C1 segment of cervical spinal cord (tissue), 14 donors: ENCODE data around the gene RNF138.
"Not testable (repeated sequence)": the region's sequence is repeated elsewhere in the genome, so short reads cannot be mapped to it uniquely, and the experiment has no call there.

ENCODE experiments used
- DNase-seq, 14 donors: peaks; one replicate each; lab custom pipeline; 2025; lab: John Stamatoyannopoulos, UW

Gene RNF138

GRCh38 chr18:32095192-32095899 lies 3.7 kb downstream of the RNF138 start:
- DNase-seq = no peak

DNA sequence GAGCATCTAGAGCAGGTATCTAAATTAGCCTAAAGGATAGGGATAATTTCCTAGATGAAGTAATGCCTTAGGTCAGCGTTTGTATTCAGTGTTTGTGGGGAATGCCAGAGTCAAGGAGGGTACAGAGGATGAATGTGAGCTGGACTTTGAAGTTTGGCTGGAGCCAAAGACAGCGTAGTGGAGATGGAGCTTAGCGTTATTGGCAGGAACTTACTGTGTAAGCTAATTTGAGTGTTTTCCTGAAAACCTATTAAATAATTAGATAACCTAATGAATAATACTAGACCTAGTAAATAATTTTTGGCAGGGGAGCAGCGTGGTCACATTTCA lies 4.2 kb downstream of the RNF138 start:
- no peak for DNase-seq

DNA sequence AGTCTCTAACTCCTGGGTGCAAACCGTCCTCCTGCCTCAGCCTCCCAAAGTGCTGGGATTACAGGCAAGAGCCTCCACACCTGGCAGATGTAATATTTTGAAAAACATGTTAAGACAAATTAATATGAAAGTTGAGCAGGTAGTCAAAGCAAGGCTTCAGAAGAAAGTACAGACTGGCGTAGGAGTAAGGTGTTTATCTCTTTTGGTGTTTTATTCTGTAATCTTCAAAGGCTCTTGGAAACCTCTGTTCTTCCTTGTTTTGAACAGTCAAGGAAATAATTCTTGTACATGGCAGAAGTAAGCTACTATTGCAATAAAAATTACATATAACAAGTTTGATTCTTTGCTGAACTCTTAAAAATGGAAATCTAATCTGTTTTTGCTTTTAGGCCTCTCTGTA lies 5.3 kb downstream of the RNF138 start:
- DNase-seq = no peak

DNA sequence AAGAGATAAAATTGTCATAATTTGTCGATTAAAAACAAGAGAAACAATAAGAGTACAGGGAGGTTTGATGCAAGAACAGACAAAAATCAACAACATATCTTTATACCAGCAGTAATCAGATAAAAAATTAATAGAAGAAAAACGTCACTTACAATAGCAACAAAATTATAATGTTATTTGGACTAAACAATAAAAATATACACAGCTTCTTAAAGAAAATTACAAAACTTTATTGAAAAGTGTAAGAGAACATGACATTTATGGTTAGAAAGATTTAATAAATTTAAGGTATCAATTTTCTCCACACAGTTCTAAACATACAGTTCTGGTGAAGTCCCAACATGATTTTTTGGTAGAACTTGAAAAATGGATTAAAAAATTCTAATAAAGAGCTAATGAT lies 12.8 kb downstream of the RNF138 start:
- DNase-seq = no peak

DNA sequence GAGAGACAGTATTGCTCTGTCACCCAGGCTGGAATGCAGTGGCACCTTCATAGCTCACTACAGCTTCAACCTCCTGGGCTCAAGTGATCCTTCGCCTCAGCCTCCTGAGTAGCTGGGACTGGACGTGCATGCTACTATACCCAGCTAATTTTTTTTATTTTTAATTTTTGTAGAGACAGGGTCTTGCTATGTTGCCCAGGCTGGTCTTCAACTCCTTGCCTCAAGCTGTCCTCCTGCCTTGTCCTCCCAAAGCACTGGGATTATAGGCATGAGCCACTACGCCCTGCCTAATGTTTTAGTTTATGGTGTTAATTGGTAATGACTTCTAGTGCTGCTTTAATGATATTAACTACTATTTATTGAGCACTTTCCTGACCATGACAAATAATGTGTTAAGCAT lies 18.3 kb downstream of the RNF138 start:
- no peak for DNase-seq

GRCh38 chr18:32111706-32112105 lies 20.0 kb downstream of the RNF138 start:
- DNase-seq = no peak

- no peak for DNase-seq
Measured at GRCh38 chr18:32112826-32113225, 21.2 kb downstream of the RNF138 start.

DNA sequence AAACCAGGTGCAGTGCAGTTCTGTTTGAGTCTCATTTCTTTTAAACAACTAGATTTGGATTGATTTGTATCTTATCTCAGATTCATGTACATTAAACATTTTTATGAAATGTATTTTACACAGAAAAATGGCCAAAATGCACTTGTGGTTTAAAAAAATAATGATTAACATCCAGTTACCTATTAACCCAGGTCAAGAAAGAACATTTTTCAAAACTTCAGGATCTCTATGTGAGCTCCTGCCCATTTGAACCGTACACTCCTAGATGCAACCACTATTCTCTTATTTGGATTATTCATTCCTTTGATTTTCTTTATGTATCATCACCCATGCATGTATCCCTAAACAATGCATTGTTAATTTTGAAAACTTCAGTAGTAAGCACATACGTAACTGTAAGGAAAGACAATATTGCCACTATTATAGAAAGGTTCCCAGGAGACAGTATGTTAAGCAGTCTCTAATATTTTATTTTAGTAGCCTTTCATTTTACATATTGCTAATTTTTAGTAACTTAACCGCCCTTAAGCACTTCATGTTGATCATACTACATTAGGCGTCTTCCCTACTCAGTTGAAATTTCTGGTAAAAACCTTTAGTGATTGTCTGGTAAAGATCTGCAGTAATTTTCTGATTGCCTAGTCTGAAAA lies 22.7 kb downstream of the RNF138 start:
- no peak for DNase-seq

DNA sequence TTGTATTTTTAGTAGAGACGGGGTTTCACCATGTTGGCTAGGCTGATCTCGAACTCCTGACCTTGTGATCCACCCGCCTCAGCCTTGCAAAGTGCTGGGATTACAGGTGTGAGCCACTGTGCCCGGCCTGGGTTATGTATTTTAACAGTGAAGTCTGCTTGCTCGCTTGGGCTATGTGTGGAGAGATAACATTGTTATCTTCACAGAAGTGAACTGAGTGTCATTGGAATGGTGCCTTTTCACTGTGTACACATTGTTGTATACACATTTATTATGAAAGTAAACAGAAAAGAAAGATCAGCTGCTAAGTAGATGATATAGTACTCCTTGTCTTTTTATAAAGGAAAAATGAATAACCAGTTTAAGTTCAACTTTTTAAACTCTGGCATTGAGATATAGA lies 30.4 kb downstream of the RNF138 start:
- no peak for DNase-seq

DNA sequence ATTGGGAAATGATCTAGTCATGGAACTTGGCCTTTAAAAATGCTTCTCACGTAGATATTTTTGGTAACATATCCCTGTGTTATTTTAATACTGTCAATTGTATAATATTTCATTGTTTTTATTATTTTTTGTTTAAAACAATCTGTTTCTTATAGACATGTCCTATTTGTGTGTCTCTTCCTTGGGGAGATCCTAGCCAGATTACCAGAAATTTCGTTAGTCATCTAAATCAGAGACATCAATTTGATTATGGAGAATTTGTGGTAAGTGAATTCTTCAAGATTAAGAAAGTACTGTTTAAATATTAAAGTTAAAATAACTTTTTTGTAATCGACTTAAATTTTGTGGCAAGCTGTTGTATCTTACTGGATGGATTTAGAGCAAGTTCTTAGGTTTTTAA lies 34.9 kb downstream of the RNF138 start:
- no peak for DNase-seq

DNA sequence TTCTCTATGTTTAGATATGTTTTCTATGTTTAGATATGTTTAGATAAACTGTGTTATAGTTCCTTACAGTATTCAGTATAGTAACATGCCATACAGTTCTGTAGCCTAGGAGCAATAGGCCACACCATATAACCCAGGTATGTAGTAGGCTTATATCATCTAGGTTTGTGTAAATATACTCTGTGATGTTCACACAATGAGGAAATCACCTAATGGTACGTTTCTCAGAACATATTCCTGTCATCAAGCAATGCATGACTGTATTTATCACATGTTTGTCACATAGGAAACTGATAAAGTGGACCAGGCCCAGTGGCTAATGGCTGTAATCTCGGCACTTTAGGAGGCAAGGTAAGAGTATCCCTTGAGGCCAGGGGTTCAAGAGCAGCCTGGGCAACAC lies 44.0 kb downstream of the RNF138 start:
- no peak for DNase-seq

DNA sequence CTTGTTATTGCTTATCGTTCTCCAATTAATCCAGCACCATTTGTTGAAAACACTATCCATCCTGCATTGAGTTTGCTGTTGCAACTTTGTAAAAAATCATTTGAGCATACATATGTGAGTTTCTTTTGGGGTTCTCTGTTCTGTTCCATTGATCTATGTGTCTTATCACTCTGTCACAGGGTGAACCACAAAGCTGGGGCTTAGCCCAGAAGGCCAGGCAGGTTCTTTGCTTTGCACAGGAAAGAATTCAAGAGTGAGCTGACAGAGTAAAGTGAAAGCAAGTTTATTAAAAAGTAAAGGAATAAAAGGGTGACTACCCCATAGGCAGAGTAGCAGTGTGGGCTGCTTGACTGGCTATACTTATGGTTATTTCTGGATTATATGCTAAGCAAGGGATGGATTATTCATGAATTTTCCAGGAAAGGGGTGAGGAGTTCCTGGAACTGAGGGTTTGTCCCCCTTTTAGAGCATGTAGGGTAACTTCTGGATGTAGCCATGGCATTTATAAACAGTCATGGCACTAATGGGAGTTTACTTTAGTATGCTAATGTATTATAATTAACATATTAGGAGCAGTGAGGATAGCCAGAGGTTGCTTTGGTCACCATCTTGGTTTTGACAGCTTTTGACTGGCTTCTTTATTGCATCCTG lies 46.8 kb downstream of the RNF138 start:
- no peak for DNase-seq

DNA sequence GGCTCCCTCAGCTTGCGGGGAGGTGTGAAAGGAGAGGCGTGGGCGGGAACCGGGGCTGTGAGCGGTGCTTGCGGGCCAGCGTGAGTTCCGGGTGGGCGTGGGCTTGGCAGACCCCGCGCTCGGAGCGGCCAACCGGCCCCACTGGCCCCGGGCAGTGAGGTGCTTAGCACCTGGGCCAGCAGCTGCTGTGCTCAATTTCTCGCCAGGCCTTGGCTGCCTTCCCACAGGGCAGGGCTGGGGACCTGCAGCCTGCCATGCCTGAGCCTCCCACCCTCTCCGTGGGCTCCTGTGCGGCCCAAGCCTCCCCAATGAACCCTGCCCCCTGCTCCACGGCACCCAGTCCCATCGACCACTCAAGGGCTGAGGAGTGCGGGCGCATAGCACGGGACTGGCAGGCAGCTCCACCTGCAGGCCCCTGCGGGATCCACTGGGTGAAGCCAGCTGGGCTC lies 48.2 kb downstream of the RNF138 start:
- no peak for DNase-seq

- no peak for DNase-seq
Measured at GRCh38 chr18:32148185-32148870, 56.7 kb downstream of the RNF138 start.

DNA sequence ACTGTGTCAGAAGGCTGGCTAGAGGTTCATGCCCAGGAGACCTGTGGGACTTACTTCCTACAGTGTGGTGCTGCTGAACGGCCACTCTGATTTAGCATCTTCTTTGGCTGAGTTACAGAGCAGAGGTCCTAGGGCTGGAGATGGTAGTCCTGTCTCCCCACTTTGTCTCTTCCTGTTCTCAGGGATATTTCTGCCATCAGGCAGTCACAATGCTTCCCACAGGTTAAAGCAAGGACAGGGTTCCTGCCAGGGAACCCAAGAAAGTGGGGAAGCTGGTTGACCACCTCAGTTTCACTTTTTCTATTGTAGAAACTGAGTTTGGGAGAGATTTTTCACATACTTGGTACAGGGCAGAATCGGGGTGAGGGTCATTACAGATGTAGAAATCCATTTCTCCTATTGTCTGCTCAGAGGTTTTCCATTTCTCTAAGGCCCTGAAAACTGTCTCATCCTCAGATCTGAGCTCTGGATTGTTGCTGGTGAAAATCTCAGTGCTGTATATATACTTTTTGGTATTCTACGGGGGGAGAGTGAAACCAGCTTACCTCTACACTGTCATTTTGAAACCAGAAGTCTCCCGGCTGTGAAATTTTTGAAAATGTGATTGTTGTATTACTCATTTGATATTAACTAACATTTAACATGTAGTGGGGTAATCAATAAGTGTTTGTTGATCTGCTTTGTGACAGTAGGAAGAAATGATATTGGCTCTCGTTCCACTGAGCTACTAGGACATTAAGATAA lies 61.2 kb downstream of the RNF138 start:
- no peak for DNase-seq

DNA sequence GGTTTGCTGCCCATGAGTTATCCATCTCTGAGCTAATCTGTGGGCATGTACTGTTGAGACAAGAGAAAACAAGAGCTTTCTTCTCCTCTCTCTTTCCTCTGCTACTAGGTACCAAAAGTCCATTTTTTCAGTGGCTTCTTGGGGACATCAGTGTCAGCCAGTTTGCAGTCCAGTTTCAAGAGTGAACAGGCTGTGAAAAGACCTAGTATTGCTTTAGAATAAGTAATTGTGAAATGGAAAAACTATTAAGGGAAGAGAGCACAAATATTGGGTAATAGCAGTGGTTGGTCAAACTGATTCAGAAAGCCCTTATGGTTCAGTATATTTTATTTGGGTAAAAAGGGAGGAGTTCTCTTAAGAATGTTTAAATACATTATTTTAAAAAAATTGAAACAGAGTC lies 65.2 kb downstream of the RNF138 start:
- DNase-seq = no peak

- DNase-seq = no peak
Measured at GRCh38 chr18:32157580-32157979, 65.9 kb downstream of the RNF138 start.

- DNase-seq = peak in 13 of 14 donors; percentile 2 to 70 (median 58)
Measured at GRCh38 chr18:32158108-32158624, 66.5 kb downstream of the RNF138 start.

- DNase-seq = not testable (repeated sequence)
Measured at GRCh38 chr18:32158631-32159030, 67.0 kb downstream of the RNF138 start.

DNA sequence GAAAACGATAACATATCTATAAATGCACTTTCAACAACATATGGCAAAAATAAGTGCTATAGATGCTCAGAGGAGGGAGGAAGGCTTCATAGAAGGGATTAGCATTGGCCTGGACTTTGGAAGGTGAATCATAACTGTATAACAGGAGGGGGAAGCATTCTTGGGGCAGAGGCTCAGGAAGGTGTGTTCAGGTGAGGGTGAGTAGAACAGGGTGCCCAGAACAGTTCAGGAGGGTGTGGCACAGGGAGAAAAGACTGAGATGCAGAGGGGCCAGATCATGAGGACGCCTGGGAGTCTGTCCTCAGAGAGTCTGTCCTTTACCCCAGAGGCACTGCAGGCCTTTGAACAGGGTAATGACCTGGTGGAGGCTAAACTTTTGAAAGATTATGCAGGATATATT lies 68.9 kb downstream of the RNF138 start:
- no peak for DNase-seq

GRCh38 chr18:32167980-32168730 lies 76.5 kb downstream of the RNF138 start:
- no peak for DNase-seq
